Fibroblast of mammary gland (primary cell): Measurements from ENCODE around the gene DDX23.
"Not testable (repeated sequence)": the region's sequence is repeated elsewhere in the genome, so short reads cannot be mapped to it uniquely, and the experiment has no call there.

ENCODE experiments used
- DNase-seq: peaks from one replicate; pipeline ENCODE4 v3.0.0-alpha.2; 2010; ENCODE audit warnings: low read depth
- H3K4me3 ChIP-seq: 2 replicates; pipeline ENCODE4 v1.5.1; 2011; ENCODE audit warnings: low read depth, mild to moderate bottlenecking, low read length, moderate library complexity; ENCODE audit not compliant: control insufficient read depth
- TF ChIP-seq, protein P1 (sequence below): conservative IDR thresholded peaks from 2 replicates; pipeline ENCODE4 v1.5.1; 2011; ENCODE audit warnings: low read depth, low read length, inconsistent platforms; ENCODE audit not compliant: control insufficient read depth, insufficient read depth

Gene DDX23

DNA sequence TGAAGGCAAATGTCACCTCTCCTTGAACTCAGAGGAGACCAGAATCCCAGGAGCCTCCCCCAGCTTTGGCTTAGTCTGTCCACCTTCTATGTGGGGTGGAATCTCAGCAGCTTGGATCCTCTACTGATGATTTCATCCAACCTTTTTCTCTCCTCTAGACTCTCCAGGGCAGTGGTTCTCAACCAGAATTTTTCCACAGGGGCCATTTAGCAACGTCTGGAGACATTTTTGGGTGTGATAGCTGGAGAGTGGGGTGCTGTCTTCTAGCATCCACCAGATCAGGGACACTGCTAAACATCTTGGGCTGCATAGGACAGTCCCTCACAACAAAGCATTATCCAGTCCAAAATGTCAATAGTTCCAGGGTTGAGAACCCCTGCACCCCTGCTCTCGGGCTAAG lies 4.4 kb upstream of the DDX23 start:
- H3K4me3 ChIP-seq = no peak overlapping the region
- TF ChIP-seq, protein P1, sequence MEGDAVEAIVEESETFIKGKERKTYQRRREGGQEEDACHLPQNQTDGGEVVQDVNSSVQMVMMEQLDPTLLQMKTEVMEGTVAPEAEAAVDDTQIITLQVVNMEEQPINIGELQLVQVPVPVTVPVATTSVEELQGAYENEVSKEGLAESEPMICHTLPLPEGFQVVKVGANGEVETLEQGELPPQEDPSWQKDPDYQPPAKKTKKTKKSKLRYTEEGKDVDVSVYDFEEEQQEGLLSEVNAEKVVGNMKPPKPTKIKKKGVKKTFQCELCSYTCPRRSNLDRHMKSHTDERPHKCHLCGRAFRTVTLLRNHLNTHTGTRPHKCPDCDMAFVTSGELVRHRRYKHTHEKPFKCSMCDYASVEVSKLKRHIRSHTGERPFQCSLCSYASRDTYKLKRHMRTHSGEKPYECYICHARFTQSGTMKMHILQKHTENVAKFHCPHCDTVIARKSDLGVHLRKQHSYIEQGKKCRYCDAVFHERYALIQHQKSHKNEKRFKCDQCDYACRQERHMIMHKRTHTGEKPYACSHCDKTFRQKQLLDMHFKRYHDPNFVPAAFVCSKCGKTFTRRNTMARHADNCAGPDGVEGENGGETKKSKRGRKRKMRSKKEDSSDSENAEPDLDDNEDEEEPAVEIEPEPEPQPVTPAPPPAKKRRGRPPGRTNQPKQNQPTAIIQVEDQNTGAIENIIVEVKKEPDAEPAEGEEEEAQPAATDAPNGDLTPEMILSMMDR = no peak
- no peak for DNase-seq

- DNase-seq, H3K4me3 ChIP-seq: not testable (repeated sequence)
These were observed 3.0 kb upstream of the DDX23 start for GRCh38 chr12:48854932-48855331.

DNA sequence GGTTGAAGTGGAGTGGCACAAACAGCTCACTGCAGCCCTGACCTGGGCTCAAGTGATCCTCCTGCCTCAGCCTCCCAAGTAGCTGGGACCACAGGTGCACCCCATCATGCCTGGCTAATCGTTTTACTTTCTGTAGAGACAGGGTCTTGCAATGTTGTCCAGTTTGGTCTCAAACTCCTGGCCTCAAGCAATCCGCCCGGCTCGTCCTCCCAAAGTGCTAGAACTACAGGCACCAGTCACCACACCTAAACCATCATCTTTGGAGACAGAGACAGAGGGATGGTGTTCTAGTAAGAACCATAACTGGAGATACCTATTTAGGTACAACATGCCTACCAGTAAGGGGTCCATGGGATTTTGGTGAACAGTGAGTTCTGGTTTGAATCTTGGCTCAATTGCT lies 2.5 kb upstream of the DDX23 start:
- TF ChIP-seq, protein P1 = no peak
- DNase-seq = no peak
- H3K4me3 ChIP-seq = no peak overlapping the region

GRCh38 chr12:48852734-48853688 lies 1.0 kb upstream of the DDX23 start:
- TF ChIP-seq, protein P1 = peak; percentile 74
- peak; percentile 90 for DNase-seq
- H3K4me3 ChIP-seq = peak overlapping the region; percentile 99

- DNase-seq = not testable (repeated sequence)
These were observed 9.9 kb downstream of the DDX23 start for GRCh38 chr12:48842021-48842420.

GRCh38 chr12:48838048-48838447 lies 13.9 kb downstream of the DDX23 start:
- H3K4me3 ChIP-seq = no peak overlapping the region
- DNase-seq = no peak
- TF ChIP-seq, protein P1 = no peak

More at GRCh38 chr12:48842021-48842420, 9.9 kb downstream of the DDX23 start:
- not testable (repeated sequence) for H3K4me3 ChIP-seq

- DNase-seq = no peak
- TF ChIP-seq, protein P1 = no peak
- H3K4me3 ChIP-seq = no peak overlapping the region
These were observed 19.5 kb downstream of the DDX23 start for GRCh38 chr12:48832321-48833060.
